Left ventricle myocardium superior (tissue), 1 donor: ENCODE data around the gene NFE2L1. TPM values are rescaled to one million over a fixed set of nuclear protein-coding genes. Genes with fewer than 3 reads are reported as not detected.
A peak's percentile ranks its signal among the peaks of the same experiment; 100 is the strongest.
"Not testable (repeated sequence)": the region's sequence is repeated elsewhere in the genome, so short reads cannot be mapped to it uniquely, and the experiment has no call there.

Experiments
- ATAC-seq: fragments of 200-7000 bp; cut with Tn5 transposase; one replicate; pipeline ENCODE4 v1.9.1; 2020; ENCODE audit warnings: mild to moderate bottlenecking, moderate library complexity
- DNase-seq: peaks from one replicate; pipeline ENCODE4 v3.0.0-alpha.2; 2020
- intact Hi-C: fragments of 100-400 bp; cut with micrococcal nuclease; formaldehyde crosslinking; loops from one replicate; pipeline ENCODE4 v1.11.0; 2022
- total RNA-seq: library from RNA; stranded (reverse); fragmentation: NEBNext Ultra II Directional; extraction: Animal tissue kit (Norgen Biotek cat#: 25700); gene quantifications from one replicate; pipeline ENCODE4 v1.2.1, GENCODE V29; 2021
- donor health status: DM: no; HTN: yes; CAD: no; lungs with severe emphysema.

NFE2L1 gene
- total RNA-seq, 1 donor from 2014 or later: 886 TPM

DNA sequence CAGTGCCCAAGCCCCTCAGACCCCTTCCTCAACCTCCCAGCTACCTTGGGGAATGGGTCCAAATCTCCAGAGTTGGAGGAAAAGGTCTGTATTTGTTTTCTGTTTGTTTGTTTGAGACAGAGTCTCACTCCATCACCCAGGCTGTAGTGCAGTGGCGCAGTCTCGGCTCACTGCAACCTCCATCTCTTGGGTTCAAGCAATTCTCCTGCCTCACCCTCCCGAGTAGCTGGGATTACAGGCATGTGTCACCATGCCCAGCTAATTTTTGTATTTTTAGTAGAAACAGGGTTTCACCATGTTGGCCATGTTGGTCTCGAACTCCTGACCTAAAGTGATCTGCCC is 30.4 kb upstream of the NFE2L1 start:
- not testable (repeated sequence) for ATAC-seq, DNase-seq
- intact Hi-C loops: loop anchor here (2.0 kb wide), 1 partner anchor 39 kb away; no protein-coding TSS in a partner anchor

DNA sequence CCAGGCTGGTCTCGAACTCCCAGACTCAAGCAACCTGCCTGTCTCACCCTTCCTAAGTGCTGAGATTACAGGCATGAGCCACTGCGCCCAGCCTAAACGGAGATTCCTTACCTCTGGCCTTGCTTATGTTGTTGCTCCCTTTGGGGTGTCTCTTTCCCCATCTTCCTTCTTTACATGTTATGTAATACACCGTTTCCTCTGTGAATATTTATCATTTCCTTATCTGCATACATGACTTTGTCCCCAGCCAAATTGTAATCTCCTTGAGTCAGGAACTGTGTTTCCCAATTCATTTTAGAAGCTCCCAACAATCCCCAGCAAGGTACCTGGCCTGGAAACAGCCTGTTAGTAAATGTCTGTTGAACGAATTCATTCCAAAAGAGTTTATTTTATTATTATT is 26.2 kb upstream of the NFE2L1 start:
- ATAC-seq: no peak
- intact Hi-C loops: no loop called here

GRCh38 chr17:48022901-48023300 is 25.3 kb upstream of the NFE2L1 start:
- intact Hi-C loops: no loop called here
- ATAC-seq: no peak

More for the DNA sequence above, 26.2 kb upstream of the NFE2L1 start:
- no peak for DNase-seq

GRCh38 chr17:48023400-48024148 is 24.6 kb upstream of the NFE2L1 start:
- intact Hi-C loops: loop anchor here (2.0 kb wide), 1 partner anchor 51 kb away; no protein-coding TSS in a partner anchor
- ATAC-seq: peak; percentile 71
- peak; percentile 93 for DNase-seq

More at GRCh38 chr17:48022901-48023300, 25.3 kb upstream of the NFE2L1 start:
- DNase-seq: no peak

DNA sequence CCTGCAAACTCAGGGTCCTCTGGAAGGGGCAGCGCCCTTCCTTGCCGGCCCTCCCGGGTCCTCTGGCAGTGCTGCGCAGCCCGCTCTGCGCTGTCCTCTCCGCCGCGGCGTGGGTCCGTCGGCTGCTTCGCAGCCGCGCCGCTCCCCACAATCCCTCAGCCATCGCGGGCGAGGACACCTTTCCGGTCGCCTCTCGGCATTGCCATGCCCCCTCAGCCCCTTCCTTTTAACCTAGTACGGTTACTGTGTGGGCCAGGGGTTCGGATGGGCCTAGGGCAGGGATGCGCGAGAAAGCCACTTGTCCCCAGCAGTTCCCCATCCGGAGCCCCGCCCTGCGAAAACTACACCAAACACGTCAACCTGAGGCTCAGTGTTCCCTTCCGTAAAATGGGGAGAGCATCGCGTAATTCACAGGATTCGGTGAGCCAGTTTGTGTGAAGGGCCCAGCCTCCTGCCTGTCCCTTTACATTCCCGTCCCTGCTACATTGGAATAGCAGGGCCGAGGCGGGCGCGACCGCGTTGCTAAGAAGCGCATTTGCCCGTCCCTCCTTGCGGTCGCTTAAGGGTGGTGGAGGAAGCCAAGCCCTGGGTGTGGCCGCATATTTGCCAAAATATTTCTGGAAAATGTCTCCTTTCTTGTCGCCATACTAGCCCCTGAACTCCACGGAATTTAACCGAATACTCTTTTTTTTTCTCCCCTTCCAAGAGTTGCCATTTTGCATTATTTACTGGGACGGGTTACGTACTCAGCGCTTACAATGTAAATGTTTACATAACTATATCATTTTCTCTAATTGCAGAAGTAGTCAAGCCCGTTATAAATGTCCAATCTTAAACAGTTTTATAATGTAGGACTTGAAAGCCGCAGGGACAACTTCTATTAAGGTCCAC is 23.8 kb upstream of the NFE2L1 start:
- ATAC-seq: peak; percentile 11
- intact Hi-C loops: loop anchor here (1.0 to 2.0 kb wide), 2 partner anchors 50 to 107 kb away; no protein-coding TSS in a partner anchor
- DNase-seq: peak; percentile 70

DNA sequence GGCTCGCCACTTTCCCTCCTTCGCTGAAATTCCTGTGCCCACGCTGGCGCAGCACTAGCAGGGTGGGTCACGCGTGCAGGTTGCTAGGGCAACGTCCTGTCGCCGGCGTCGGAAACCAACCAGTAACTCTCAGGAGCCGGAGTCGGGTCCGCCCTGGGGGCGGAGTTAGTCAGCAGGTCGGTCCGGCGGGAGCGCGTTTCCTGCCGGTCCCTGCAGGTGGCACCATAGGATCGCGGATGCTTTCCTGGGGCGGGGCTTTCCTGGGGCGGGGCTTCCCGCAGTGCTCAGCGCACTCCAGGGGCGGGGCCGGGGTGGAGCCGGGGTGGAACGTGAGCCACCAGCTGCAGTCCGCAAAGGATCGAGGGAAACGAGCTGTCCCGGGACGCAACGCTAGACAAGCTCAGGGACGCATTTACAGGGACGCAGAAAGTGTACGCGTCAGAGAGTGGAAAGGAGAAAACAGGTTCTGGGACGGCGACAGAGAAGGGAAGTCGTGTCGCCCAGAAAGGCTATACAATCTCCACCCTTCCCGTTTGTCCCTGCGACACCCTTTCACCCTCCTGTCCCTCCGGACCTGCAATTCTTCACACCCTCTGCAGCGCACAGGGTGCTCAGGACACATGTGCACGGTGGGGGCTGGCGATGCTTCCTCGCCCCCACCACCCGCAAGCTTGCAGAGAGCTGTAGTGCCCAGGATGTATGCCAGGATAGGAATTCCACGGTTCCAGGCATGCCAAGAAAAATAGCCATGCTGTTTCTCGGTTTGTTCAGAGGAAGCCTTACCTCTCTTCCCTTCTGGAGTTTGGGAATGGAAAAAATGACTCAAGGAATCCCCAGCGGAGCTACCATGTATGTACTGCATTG is 22.9 kb upstream of the NFE2L1 start:
- intact Hi-C loops: loop anchor here (1.0 to 2.0 kb wide), 2 partner anchors 50 to 106 kb away; no protein-coding TSS in a partner anchor
- ATAC-seq (peak; percentile 87), DNase-seq (peak; percentile 99)

- ATAC-seq (no peak), DNase-seq (no peak)
- intact Hi-C loops: loop anchor here (1.0 to 2.0 kb wide), 2 partner anchors 49 to 105 kb away; no protein-coding TSS in a partner anchor
Observed at GRCh38 chr17:48025904-48026501, 22.2 kb upstream of the NFE2L1 start.

DNA sequence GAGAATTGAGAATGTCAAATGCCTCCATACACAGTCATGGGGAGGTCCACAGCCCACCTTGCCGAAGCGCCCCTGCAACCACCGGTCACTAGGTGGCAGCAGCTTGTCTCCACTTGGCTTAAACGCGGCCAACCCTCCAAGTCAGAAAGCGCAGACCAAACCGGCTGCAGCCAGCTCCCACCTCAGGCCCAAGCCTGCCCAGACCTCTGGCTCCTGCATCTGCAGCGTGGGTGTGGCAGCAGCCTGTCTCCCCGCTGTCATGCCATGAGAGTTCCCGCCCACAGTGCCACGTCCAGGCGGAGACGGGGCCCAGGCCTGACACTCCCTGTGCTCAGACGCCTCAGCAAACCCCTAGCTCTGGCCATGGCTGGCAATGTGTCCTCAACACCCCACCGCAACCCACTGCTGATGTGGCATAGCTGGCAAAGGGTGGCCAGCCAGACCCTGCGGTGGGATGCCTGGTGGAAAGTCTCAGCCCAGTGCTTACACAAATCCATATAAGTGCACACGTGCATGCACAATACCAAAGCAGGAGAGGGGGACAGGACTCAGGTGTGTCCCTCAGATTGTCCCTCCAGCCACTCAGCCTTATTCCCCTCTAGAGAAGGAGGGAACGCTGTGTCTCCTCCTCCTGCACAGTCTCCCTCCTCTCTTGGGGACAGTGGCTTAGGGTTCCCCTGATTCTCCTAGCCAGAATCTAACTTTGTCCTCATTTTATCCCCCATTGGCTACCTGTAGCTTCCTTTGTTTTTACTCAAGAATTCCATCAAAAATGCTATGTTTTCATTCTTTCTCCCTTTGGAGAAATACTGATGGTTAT is 21.4 kb upstream of the NFE2L1 start:
- ATAC-seq (peak; percentile 44), DNase-seq (peak; percentile 87)
- intact Hi-C loops: no loop called here

GRCh38 chr17:48027322-48027981 is 20.7 kb upstream of the NFE2L1 start:
- intact Hi-C loops: no loop called here
- ATAC-seq (no peak), DNase-seq (no peak)

DNA sequence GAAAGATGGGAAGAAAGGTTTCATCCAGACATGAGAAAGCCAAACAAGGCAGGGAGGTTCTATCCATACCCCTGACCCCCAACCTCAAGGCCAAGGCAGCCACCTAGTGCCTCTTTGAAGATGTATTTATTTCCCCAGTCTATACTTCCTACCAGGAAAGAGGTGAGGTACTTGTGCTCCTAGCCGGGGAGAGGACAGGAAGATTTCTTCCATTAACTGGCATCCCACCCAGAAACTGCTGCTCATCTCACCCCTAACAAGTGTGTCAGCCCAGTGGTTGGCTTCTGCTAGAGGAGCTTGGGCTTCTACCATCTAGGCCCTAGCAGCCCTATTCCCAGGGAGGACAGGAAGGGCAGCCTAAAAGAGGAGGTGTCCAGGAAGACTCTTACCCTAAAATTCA is 19.4 kb upstream of the NFE2L1 start:
- intact Hi-C loops: no loop called here
- ATAC-seq (no peak), DNase-seq (no peak)

DNA sequence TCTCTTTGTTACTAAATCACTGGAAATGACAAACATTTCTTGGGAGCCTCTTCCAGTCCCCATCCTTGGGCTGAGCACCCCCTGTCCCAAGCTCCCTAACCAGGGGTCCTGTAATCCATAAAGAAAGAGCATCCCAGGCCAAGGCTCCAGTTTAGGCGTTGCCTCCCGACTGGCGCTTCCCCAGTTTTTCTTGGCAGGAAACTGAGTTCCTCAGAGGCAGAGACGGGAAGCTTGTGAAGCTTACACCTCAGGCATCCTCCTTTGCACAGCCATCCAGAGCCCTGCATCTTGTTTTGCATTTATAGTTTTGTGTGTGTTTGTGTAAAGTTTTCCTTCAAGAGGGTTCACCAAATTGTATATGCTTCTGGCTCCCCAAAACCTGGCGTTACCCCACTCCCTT is 17.6 kb upstream of the NFE2L1 start:
- no peak for ATAC-seq
- no peak for DNase-seq
- intact Hi-C loops: no loop called here

DNA sequence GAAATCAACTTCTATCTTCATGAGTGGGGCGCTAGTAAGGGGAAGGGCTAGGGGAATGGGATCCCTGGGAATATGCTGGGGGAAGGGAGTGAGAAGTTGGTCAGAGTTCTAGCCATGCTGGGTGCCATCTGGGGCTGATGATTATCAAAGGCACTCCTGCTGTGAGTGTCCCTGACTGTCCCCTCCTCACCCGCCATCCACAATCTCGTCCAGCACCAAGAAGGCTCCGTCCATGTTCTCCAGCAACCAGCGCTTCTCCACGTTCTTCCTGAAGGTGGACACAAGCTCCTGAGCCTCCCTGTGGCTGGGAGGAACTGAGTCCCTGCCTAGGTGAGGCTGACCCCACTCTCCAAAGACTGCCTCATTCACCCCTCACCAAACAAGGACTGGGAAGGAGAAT is 16.2 kb upstream of the NFE2L1 start:
- ATAC-seq: no peak
- intact Hi-C loops: no loop called here
- DNase-seq: no peak

DNA sequence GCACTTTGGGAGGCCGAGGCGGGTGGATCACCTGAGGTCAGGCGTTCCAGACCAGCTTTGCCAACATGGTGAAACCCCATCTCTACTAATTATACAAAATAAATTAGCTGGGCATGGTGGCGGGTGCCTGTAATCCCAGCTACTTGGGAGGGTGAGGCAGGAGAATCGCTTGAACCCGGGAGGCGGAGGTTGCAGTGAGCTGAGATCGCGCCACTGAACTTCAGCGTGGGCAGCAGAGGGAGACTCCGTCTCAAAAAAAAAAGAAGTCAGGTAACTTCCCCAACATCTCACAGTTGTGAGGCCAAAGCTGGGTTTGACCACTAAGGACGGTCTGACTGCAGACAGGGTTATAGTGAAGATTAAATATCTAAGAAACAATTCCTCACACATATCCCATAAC is 13.4 kb upstream of the NFE2L1 start:
- intact Hi-C loops, DNase-seq, ATAC-seq: not testable (repeated sequence)

DNA sequence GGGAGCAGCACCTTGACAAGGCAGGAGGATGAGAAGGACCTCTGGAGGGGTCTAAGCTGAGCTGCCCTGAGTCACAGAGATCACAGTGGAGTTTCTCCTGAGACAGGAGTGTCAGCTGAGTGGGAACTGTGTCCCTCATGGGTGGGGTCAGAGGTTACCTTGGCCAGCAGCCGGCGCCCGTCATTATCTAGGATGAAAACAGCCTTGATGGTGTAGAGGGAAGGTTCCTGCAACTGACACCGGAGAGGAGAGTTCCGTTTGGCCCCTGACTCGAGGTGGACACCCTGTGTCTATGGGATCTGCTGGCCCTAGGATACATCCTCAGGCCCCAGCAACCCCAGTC is 11.5 kb upstream of the NFE2L1 start:
- ATAC-seq: peak; percentile 7

GRCh38 chr17:48037036-48037837 is 10.9 kb upstream of the NFE2L1 start, which contains the start of gene COPZ2:
TSS of gene COPZ2 (minus strand) at chr17:48037797. CDS start at chr17:48037777, 20 bp downstream.
- intact Hi-C loops: no loop called here
- ATAC-seq (peak; percentile 92), DNase-seq (peak; percentile 85)

More for the DNA sequence above, 11.5 kb upstream of the NFE2L1 start:
- DNase-seq: no peak
- intact Hi-C loops: no loop called here

GRCh38 chr17:48037838-48038323 is 10.3 kb upstream of the NFE2L1 start:
- ATAC-seq (peak; percentile 9), DNase-seq (no peak)
- intact Hi-C loops: no loop called here
